ENCODE measurements around the gene SH2B3. TPM values are rescaled to one million over a fixed set of nuclear protein-coding genes. Genes with fewer than 3 reads are reported as not detected.
"Not testable (repeated sequence)": the region's sequence is repeated elsewhere in the genome, so short reads cannot be mapped to it uniquely, and the experiment has no call there.

The SH2B3 gene
- total RNA-seq, 1 donor from 2014 or later: 93.7 TPM

DNA sequence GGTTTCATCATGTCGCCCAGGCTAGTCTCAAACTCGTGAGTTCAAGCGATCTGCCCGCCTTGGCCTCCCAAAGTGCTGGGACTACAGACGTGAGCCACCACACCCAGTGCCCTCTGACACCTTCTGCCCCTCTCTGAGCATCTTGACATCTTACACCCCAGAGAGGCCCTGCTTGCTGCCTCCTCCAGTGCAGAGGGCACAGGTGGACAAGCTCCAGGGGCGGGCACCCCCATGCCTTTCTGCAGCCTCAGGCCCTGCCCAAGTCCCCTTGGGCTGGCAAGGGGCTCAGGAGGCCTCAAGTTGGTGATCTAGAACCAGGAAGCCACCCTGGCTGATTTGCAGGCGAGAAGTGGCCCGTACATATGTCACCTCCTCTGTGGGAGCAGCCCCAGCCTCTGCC lies 11.2 kb upstream of the SH2B3 start:
- H3K36me3 Mint-ChIP-seq (ENCODE audit: low read depth, unreplicated experiment): no peaks in the 10 kb centered on the region
- H3K9me3 Mint-ChIP-seq (ENCODE audit: unreplicated experiment): no peaks in the 10 kb centered on the region
- H3K4me3 Mint-ChIP-seq (ENCODE audit: unreplicated experiment): no peak overlapping the region
- H3K4me1 Mint-ChIP-seq (ENCODE audit: unreplicated experiment): no peaks in the 10 kb centered on the region
- DNase-seq (ENCODE audit: low spot score): no peak
- TF ChIP-seq CTCF (IDR thresholded peaks at IDR 0.05; ENCODE audit: unreplicated experiment): no peak
- H3K27me3 Mint-ChIP-seq (ENCODE audit: unreplicated experiment): no peaks in the 10 kb centered on the region
- no peak overlapping the region for H3K27ac Mint-ChIP-seq (ENCODE audit: unreplicated experiment)

- TF ChIP-seq CTCF (IDR thresholded peaks at IDR 0.05; ENCODE audit: unreplicated experiment): no peak
- no peak for DNase-seq (ENCODE audit: low spot score)
- Mint-ChIP-seq H3K36me3 (ENCODE audit: low read depth, unreplicated experiment) (peaks cover 3% of the 10 kb centered on the region), H3K27me3 (ENCODE audit: unreplicated experiment) (peaks cover 3% of the 10 kb centered on the region), H3K27ac (ENCODE audit: unreplicated experiment) (no peak overlapping the region), H3K4me3 (ENCODE audit: unreplicated experiment) (no peak overlapping the region), H3K9me3 (ENCODE audit: unreplicated experiment) (no peaks in the 10 kb centered on the region), H3K4me1 (ENCODE audit: unreplicated experiment) (no peaks in the 10 kb centered on the region)
Measured at GRCh38 chr12:111395336-111396187, 10.2 kb upstream of the SH2B3 start.

GRCh38 chr12:111396271-111396670 lies 9.5 kb upstream of the SH2B3 start:
- not testable (repeated sequence) for H3K4me3 Mint-ChIP-seq (ENCODE audit: unreplicated experiment); H3K27me3 Mint-ChIP-seq (ENCODE audit: unreplicated experiment); DNase-seq (ENCODE audit: low spot score); H3K36me3 Mint-ChIP-seq (ENCODE audit: low read depth, unreplicated experiment); H3K9me3 Mint-ChIP-seq (ENCODE audit: unreplicated experiment); H3K4me1 Mint-ChIP-seq (ENCODE audit: unreplicated experiment); H3K27ac Mint-ChIP-seq (ENCODE audit: unreplicated experiment)

GRCh38 chr12:111396726-111397445 lies 8.8 kb upstream of the SH2B3 start:
- Mint-ChIP-seq H3K4me1 (ENCODE audit: unreplicated experiment) (no peaks in the 10 kb centered on the region), H3K27me3 (ENCODE audit: unreplicated experiment) (peaks cover 7% of the 10 kb centered on the region), H3K36me3 (ENCODE audit: low read depth, unreplicated experiment) (peaks cover 3% of the 10 kb centered on the region), H3K9me3 (ENCODE audit: unreplicated experiment) (no peaks in the 10 kb centered on the region), H3K4me3 (ENCODE audit: unreplicated experiment) (no peak overlapping the region), H3K27ac (ENCODE audit: unreplicated experiment) (no peak overlapping the region)
- TF ChIP-seq CTCF (IDR thresholded peaks at IDR 0.05; ENCODE audit: unreplicated experiment): peak; percentile 94
- DNase-seq (ENCODE audit: low spot score): peak; percentile 94

DNA sequence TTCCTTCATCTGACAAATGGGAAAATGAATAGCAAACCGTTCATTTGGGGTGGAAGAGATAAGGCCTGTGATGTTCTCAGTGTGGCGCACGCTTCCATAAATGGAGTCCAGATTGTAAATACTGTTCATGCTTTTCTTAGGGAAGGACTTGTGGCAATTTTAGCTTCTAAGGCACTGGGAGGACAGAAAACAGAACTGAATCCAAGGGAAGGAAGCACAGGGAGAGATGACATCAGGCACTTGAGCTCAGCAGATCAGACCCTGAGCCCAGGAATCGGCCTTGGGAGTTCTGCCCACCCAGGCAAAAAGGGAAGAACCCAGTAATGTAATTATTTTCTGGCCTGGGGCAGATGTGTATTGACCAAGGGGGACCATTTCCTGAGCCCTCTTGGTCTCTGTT lies 7.2 kb upstream of the SH2B3 start:
- no peak for TF ChIP-seq CTCF (IDR thresholded peaks at IDR 0.05; ENCODE audit: unreplicated experiment)
- H3K36me3 Mint-ChIP-seq (ENCODE audit: low read depth, unreplicated experiment): peaks cover 3% of the 10 kb centered on the region
- H3K9me3 Mint-ChIP-seq (ENCODE audit: unreplicated experiment): no peaks in the 10 kb centered on the region
- no peak overlapping the region for H3K27ac Mint-ChIP-seq (ENCODE audit: unreplicated experiment)
- DNase-seq (ENCODE audit: low spot score): no peak
- H3K27me3 Mint-ChIP-seq (ENCODE audit: unreplicated experiment): peaks cover 14% of the 10 kb centered on the region
- no peak overlapping the region for H3K4me3 Mint-ChIP-seq (ENCODE audit: unreplicated experiment)
- H3K4me1 Mint-ChIP-seq (ENCODE audit: unreplicated experiment): peaks cover 7% of the 10 kb centered on the region

DNA sequence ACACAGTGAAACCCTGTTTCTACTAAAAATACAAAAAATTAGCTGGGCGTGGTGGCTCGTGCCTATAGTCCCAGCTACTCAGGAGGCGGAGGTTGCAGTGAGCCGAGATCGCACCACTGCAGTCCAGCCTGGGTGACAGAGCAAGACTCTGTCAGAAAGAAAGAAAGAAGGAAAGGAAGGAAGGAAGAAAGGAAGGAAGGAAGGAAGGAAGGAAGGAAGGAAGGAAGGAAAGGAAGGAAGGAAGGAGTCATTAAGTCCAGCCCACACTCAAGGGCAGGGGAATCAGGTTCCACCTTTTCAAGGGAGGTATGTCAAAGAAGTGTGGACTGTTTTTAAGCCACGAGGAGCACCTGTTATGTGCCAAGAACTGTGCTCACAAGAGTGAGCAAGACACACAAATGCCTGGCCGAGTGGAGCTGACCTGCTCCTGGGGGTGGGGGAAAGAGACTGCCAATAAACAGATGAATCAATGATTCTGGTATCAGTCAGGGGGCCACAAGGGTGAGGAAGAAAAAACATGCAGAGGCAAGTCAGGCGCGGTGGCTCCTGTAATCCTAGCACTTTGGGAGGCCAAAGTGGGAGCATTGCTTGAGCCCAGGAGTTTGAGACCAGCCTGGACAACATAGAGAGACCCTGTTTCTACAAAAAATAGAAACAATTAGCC lies 5.8 kb upstream of the SH2B3 start:
- not testable (repeated sequence) for H3K9me3 Mint-ChIP-seq (ENCODE audit: unreplicated experiment); H3K27ac Mint-ChIP-seq (ENCODE audit: unreplicated experiment); H3K36me3 Mint-ChIP-seq (ENCODE audit: low read depth, unreplicated experiment); DNase-seq (ENCODE audit: low spot score); H3K4me3 Mint-ChIP-seq (ENCODE audit: unreplicated experiment)
- Mint-ChIP-seq H3K4me1 (ENCODE audit: unreplicated experiment) (peaks cover 19% of the 10 kb centered on the region), H3K27me3 (ENCODE audit: unreplicated experiment) (peaks cover 24% of the 10 kb centered on the region)
